SK-N-SH (cell line): ENCODE data around the gene CCDC93. TPM values are rescaled to one million over a fixed set of nuclear protein-coding genes. Genes with fewer than 3 reads are reported as not detected.

Source experiments
- CTCF ChIA-PET: fragments of 300-600, 350-600 bp; formaldehyde crosslinking; extraction: SDS; loops from one replicate; lab custom pipeline; 2021; lab: Yijun Ruan, JAX
- POLR2A ChIA-PET: fragments of 350-600 bp; sonication (Branson Sonifier 250); formaldehyde crosslinking; extraction: SDS; loops from one replicate; lab custom pipeline; 2020; ENCODE audit warnings: antibody characterized with exemption, inconsistent platforms; lab: Yijun Ruan, JAX
- DNase-seq: peaks from one replicate; pipeline ENCODE4 v3.0.0; 2012
- H2AFZ ChIP-seq: fragments of 200-600 bp; sonication (generic); 2 replicates; pipeline ENCODE4 v1.8.1; 2016; ENCODE audit warnings: antibody characterized with exemption, mild to moderate bottlenecking, low read depth
- H3F3A ChIP-seq: fragments of 200-600 bp; sonication (generic); replicated peaks from 2 replicates; pipeline ENCODE3; 2016; ENCODE audit warnings: antibody characterized with exemption, mild to moderate bottlenecking; ENCODE audit not compliant: insufficient read depth
- H3K27ac ChIP-seq, 2 experiments: fragments of 200-500 bp in 1 of 2; fragments of 200-600 bp in 1 of 2; sonication (Bioruptor generic) in 1 of 2; sonication (generic), shearing (Covaris generic) in 1 of 2; 2 replicates each; pipeline versions ENCODE4 v1.5.1 to v1.6.1; 2014 to 2016; ENCODE audit warnings: low read depth in 2 of 2, inconsistent platforms in 1 of 2, low read length in 1 of 2, mild to moderate bottlenecking in 1 of 2, mixed read lengths in 1 of 2
- H3K27me3 ChIP-seq: fragments of 200-600 bp; sonication (generic), shearing (Covaris generic); 2 replicates; pipeline ENCODE4 v1.6.1; 2016; ENCODE audit warnings: mixed run types; ENCODE audit not compliant: insufficient read depth
- H3K36me3 ChIP-seq, 2 experiments: fragments of 200-500 bp in 1 of 2; fragments of 200-600 bp in 1 of 2; sonication (Bioruptor generic) in 1 of 2; sonication (generic) in 1 of 2; replicated peaks in 1 of 2; 2 replicates each; pipeline versions ENCODE3 to v1.5.1; 2014 to 2016; ENCODE audit warnings: low read length in 1 of 2, mild to moderate bottlenecking in 1 of 2; ENCODE audit not compliant: insufficient read depth in 2 of 2, control insufficient read depth in 1 of 2
- H3K4me1 ChIP-seq, 2 experiments: fragments of 200-500 bp in 1 of 2; fragments of 200-600 bp in 1 of 2; sonication (Bioruptor generic) in 1 of 2; sonication (generic), shearing (Covaris generic) in 1 of 2; 2 replicates each; pipeline versions ENCODE4 v1.5.1 to v1.6.1; 2014 to 2016; ENCODE audit warnings: low read depth in 1 of 2, low read length in 1 of 2, mixed run types in 1 of 2; ENCODE audit not compliant: insufficient read depth in 2 of 2, control insufficient read depth in 1 of 2
- H3K4me2 ChIP-seq: fragments of 200-600 bp; sonication (generic), shearing (Covaris generic); 2 replicates; pipeline ENCODE4 v1.6.1; 2017; ENCODE audit warnings: mixed run types
- H3K4me3 ChIP-seq, 2 experiments: fragments of 200-500 bp in 1 of 2; fragments of 200-600 bp in 1 of 2; sonication (Bioruptor generic) in 1 of 2; sonication (generic), shearing (Covaris generic) in 1 of 2; 2 replicates each; pipeline versions ENCODE4 v1.5.1 to v1.8.1; 2014 to 2016; ENCODE audit warnings: low read depth in 2 of 2, inconsistent platforms in 1 of 2, low read length in 1 of 2, mild to moderate bottlenecking in 1 of 2, mixed read lengths in 1 of 2, moderate library complexity in 1 of 2
- H3K79me2 ChIP-seq: fragments of 200-600 bp; sonication (generic); 2 replicates; pipeline ENCODE4 v1.8.1; 2017; ENCODE audit warnings: mild to moderate bottlenecking; ENCODE audit not compliant: insufficient read depth
- H3K9ac ChIP-seq: fragments of 200-600 bp; sonication (generic); 2 replicates; pipeline ENCODE4 v1.6.1; 2017; ENCODE audit warnings: mixed run types
- H3K9me2 ChIP-seq: fragments of 200-600 bp; sonication (generic); 2 replicates; pipeline ENCODE4 v1.6.1; 2017; ENCODE audit warnings: mixed run types
- H3K9me3 ChIP-seq: fragments of 200-600 bp; sonication (generic); 2 replicates; pipeline ENCODE4 v1.6.1; 2017; ENCODE audit warnings: mixed run types, mild to moderate bottlenecking, moderate library complexity
- H4K20me1 ChIP-seq: fragments of 200-600 bp; sonication (generic); 2 replicates; pipeline ENCODE4 v1.6.1; 2017; ENCODE audit warnings: mild to moderate bottlenecking, mixed run types; ENCODE audit not compliant: insufficient read depth
- CTCF ChIP-seq: fragments of 200-600 bp; sonication (generic); IDR thresholded peaks from 2 replicates; pipeline ENCODE4 v1.6.1; 2017; ENCODE audit warnings: antibody characterized with exemption, mild to moderate bottlenecking, moderate library complexity
- FOXJ3 ChIP-seq: sonication (generic); formaldehyde crosslinking; IDR thresholded peaks from 2 replicates; pipeline ENCODE4 v1.5.1; 2020; ENCODE audit warnings: mild to moderate bottlenecking, missing genetic modification reagents
- JUND ChIP-seq: IDR thresholded peaks from 2 replicates; pipeline ENCODE4 v1.4.0; 2012
- MEF2A ChIP-seq: IDR thresholded peaks from 2 replicates; pipeline ENCODE4 v1.4.0; 2012; ENCODE audit warnings: low read depth, borderline replicate concordance
- NRF1 ChIP-seq: IDR thresholded peaks from 2 replicates; pipeline ENCODE4 v1.6.1; 2012; ENCODE audit warnings: low read depth, mild to moderate bottlenecking, low read length
- RAD21 ChIP-seq: IDR thresholded peaks from 2 replicates; pipeline ENCODE4 v1.6.1; 2012; ENCODE audit warnings: mild to moderate bottlenecking, low read length
- REST ChIP-seq: IDR thresholded peaks from 2 replicates; pipeline ENCODE4 v1.6.1; 2012; ENCODE audit warnings: mild to moderate bottlenecking, low read depth, low read length, moderate library complexity
- SMC3 ChIP-seq: IDR thresholded peaks from 2 replicates; pipeline ENCODE4 v1.6.1; 2012; ENCODE audit warnings: low read depth, low read length, improper control_type of control experiment
- TAF1 ChIP-seq: IDR thresholded peaks from 2 replicates; pipeline ENCODE4 v1.6.1; 2012; ENCODE audit warnings: low read depth, mild to moderate bottlenecking, low read length, moderate library complexity, borderline replicate concordance
- TEAD4 ChIP-seq: IDR thresholded peaks from 2 replicates; pipeline ENCODE4 v1.4.0; 2012; ENCODE audit warnings: mild to moderate bottlenecking, borderline replicate concordance; ENCODE audit not compliant: insufficient read depth
- YY1 ChIP-seq: IDR thresholded peaks from 2 replicates; pipeline ENCODE4 v1.4.0; 2012; ENCODE audit warnings: low read depth, mild to moderate bottlenecking
- WGBS: methylation state at CpG from one replicate; pipeline ENCODE4 v1.1.6; 2017; ENCODE audit warnings: low lambda C conversion rate; 5-methylcytosine and 5-hydroxymethylcytosine counted together
- polyA plus RNA-seq, 3 experiments: library from polyadenylated mRNA; depleted of rRNA; stranded (reverse); fragments of >200 nt; gene quantifications; 2 replicates each; pipeline ENCODE4 v1.2.3, GENCODE V29; 2012
- TF ChIP-seq, protein P1 (sequence below): IDR thresholded peaks from 2 replicates; pipeline ENCODE4 v1.4.0; 2012; ENCODE audit warnings: low read depth, borderline replicate concordance
- TF ChIP-seq, protein P2 (sequence below): fragments of 150-350 bp; IDR thresholded peaks from 2 replicates; pipeline ENCODE4 v1.6.1; 2016; ENCODE audit warnings: mild to moderate bottlenecking, low read depth, low read length
- TF ChIP-seq, protein P3 (sequence below): IDR thresholded peaks from 2 replicates; pipeline ENCODE4; 2012

Gene CCDC93
- polyA plus RNA-seq, 1 of the 3 experiments (the other 2 are of a cell fraction): 11.7 TPM

- TF ChIP-seq REST (no peak), NRF1 (no peak), TEAD4 (no peak), FOXJ3 (no peak), TAF1 (no peak), MEF2A (no peak)
- TF ChIP-seq, protein P1, sequence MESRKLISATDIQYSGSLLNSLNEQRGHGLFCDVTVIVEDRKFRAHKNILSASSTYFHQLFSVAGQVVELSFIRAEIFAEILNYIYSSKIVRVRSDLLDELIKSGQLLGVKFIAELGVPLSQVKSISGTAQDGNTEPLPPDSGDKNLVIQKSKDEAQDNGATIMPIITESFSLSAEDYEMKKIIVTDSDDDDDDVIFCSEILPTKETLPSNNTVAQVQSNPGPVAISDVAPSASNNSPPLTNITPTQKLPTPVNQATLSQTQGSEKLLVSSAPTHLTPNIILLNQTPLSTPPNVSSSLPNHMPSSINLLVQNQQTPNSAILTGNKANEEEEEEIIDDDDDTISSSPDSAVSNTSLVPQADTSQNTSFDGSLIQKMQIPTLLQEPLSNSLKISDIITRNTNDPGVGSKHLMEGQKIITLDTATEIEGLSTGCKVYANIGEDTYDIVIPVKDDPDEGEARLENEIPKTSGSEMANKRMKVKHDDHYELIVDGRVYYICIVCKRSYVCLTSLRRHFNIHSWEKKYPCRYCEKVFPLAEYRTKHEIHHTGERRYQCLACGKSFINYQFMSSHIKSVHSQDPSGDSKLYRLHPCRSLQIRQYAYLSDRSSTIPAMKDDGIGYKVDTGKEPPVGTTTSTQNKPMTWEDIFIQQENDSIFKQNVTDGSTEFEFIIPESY: no peak
- TF ChIP-seq, all 33 proteins: peak for 0
These were observed 27.0 kb upstream of the CCDC93 start (continued) for GRCh38 chr2:118040891-118041290.

DNA sequence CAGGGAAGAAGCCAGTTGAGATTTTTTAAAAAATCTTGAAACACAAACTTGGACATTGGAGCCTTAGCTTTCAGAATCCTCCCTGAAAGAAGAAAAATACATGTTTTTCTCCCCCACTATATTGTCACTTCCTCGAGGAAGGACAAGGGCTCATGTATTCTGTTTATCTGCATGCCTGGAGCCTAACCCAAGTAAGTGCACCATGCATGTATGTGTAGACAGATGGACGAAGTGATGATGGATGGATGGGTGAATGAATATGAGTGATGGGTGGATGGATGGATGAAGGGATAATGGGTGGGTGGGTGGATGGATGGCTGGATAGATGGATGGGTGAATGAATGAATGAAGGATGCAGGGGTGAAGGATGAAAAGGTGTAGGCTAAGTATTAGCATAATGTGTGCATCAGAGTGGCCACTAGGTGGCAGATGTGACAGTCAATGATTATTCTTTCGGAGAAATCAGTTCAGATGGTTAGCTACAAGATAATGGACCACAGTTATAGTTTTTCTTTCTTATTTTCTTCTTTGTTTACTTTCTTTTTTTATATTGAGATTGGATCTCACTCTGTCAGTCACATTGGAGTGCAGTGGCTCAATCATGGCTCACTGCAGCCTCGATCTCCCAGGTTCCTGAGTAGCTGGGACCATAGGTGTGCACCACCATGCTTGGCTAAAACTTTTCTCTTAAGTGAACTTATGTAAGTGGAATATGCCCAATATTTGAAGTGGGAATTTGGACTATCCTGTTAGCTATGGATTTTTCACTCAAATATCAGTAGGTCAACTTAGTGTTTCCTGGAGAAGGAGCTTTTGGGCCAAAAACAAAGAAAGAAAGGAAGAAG lies 18.5 kb upstream of the CCDC93 start:
- H3K27ac ChIP-seq: no peak overlapping the region

More for the DNA sequence above, 18.5 kb upstream of the CCDC93 start:
- CTCF ChIA-PET: interaction anchor here (0.6 to 2.0 kb wide), 40 partner anchors 8 to 993 kb away, joined by 3 to 22 read pairs (median 4); partner anchors contain the start of genes CCDC93 and DDX18
- Histone ChIP-seq H3K9ac (no peak overlapping the region), H2AFZ (no peak overlapping the region), H4K20me1 (no peaks in the 10 kb centered on the region), H3F3A (no peaks in the 10 kb centered on the region), H3K79me2 (no peaks in the 10 kb centered on the region), H3K27me3 (peaks cover 17% of the 10 kb centered on the region; the same call in 1 of the 2 replicates), H3K4me1 (no peaks in the 10 kb centered on the region), H3K9me3 (no peaks in the 10 kb centered on the region), H3K4me3 (no peak overlapping the region; a peak in 1 of 4 replicates), H3K4me2 (no peak overlapping the region), H3K36me3 (no peaks in the 10 kb centered on the region), H3K9me2 (no peaks in the 10 kb centered on the region)
- TF ChIP-seq RAD21: peak; percentile 56
- TF ChIP-seq YY1: no peak
- TF ChIP-seq, protein P2, sequence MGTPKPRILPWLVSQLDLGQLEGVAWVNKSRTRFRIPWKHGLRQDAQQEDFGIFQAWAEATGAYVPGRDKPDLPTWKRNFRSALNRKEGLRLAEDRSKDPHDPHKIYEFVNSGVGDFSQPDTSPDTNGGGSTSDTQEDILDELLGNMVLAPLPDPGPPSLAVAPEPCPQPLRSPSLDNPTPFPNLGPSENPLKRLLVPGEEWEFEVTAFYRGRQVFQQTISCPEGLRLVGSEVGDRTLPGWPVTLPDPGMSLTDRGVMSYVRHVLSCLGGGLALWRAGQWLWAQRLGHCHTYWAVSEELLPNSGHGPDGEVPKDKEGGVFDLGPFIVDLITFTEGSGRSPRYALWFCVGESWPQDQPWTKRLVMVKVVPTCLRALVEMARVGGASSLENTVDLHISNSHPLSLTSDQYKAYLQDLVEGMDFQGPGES: no peak
- TF ChIP-seq, protein P3, sequence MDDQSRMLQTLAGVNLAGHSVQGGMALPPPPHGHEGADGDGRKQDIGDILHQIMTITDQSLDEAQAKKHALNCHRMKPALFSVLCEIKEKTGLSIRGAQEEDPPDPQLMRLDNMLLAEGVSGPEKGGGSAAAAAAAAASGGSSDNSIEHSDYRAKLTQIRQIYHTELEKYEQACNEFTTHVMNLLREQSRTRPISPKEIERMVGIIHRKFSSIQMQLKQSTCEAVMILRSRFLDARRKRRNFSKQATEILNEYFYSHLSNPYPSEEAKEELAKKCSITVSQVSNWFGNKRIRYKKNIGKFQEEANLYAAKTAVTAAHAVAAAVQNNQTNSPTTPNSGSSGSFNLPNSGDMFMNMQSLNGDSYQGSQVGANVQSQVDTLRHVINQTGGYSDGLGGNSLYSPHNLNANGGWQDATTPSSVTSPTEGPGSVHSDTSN: no peak
- no peak for TF ChIP-seq JUND
- peak; percentile 82 for TF ChIP-seq CTCF
- peak; percentile 47 for TF ChIP-seq SMC3
- POLR2A ChIA-PET: no interaction called here
- DNase-seq: peak; percentile 53
- WGBS: 9% methylated on average over 4 of the region's 4 CpGs
